ENCODE data around the gene RNF207. TPM values are rescaled to one million over a fixed set of nuclear protein-coding genes. Genes with fewer than 3 reads are reported as not detected.

The RNF207 gene
- total and polyA plus RNA-seq, 10 of the 15 experiments (the other 5 are each of a cell fraction or from before 2014, with no cell fraction given) = 1.7 to 36.4 (median 13.1) TPM

- TF ChIP-seq ZNF217 (IDR thresholded peaks at IDR 0.05) (no peak), KLF5 (IDR thresholded peaks at IDR 0.05; ENCODE audit: partially characterized antibody) (no peak), HSF1 (IDR thresholded peaks at IDR 0.05; ENCODE audit: low read depth, low read length) (no peak), CHD2 (IDR thresholded peaks at IDR 0.05; ENCODE audit: borderline replicate concordance, low read depth, low read length) (no peak)
These were observed 18.8 kb downstream of the RNF207 start (continued) for GRCh38 chr1:6224718-6225117.

- H4K20me1 ChIP-seq (ENCODE audit: control insufficient read depth, insufficient read depth) = no peaks in the 10 kb centered on the region
- RAD21 ChIA-PET (ENCODE audit: unreplicated experiment) = no interaction called here
- no peak for TF ChIP-seq BCL3 (IDR thresholded peaks at IDR 0.05; ENCODE audit: borderline replicate concordance, insufficient read depth, low read depth, low read length, poor library complexity, severe bottlenecking)
- no peak for TF ChIP-seq WRNIP1 (IDR thresholded peaks at IDR 0.05; ENCODE audit: borderline replicate concordance, low read depth, low read length)
- no peak for TF ChIP-seq E2F4 (IDR thresholded peaks at IDR 0.05; ENCODE audit: low read depth, low read length)
- no peak for TF ChIP-seq CHD1 (IDR thresholded peaks at IDR 0.05; ENCODE audit: low read depth, low read length)
- no peak for TF ChIP-seq RAD21 (IDR thresholded peaks at IDR 0.05; ENCODE audit: insufficient read depth, low read depth, low read length)
- TF ChIP-seq, protein P1, sequence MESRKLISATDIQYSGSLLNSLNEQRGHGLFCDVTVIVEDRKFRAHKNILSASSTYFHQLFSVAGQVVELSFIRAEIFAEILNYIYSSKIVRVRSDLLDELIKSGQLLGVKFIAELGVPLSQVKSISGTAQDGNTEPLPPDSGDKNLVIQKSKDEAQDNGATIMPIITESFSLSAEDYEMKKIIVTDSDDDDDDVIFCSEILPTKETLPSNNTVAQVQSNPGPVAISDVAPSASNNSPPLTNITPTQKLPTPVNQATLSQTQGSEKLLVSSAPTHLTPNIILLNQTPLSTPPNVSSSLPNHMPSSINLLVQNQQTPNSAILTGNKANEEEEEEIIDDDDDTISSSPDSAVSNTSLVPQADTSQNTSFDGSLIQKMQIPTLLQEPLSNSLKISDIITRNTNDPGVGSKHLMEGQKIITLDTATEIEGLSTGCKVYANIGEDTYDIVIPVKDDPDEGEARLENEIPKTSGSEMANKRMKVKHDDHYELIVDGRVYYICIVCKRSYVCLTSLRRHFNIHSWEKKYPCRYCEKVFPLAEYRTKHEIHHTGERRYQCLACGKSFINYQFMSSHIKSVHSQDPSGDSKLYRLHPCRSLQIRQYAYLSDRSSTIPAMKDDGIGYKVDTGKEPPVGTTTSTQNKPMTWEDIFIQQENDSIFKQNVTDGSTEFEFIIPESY (IDR thresholded peaks at IDR 0.05) = no peak
- TF ChIP-seq NFYB (IDR thresholded peaks at IDR 0.05; ENCODE audit: insufficient read depth, low read depth, low read length) = no peak
- no peak for TF ChIP-seq NRF1 (conservative IDR thresholded peaks at IDR 0.05; ENCODE audit: low read depth, low read length)
- no peak for TF ChIP-seq SREBF2 (IDR thresholded peaks at IDR 0.05; ENCODE audit: low read length)
- no peak for TF ChIP-seq EED (IDR thresholded peaks at IDR 0.05; ENCODE audit: low read depth)
- FAIRE-seq (no peak), ATAC-seq (no peak), DNase-seq (ENCODE audit: low read depth, low spot score) (no peak)
- CTCF ChIA-PET = interaction anchor here (0.7 to 1.4 kb wide), 2 partner anchors 14 to 20 kb away, joined by 3 read pairs; partner anchors contain the start of gene RNF207
- no peaks in the 10 kb centered on the region for H3K27me3 ChIP-seq (replicated peaks in 1 of 2; ENCODE audit: control insufficient read depth in 2 of 2, insufficient read depth in 2 of 2, low read length in 1 of 2)
- no peaks in the 10 kb centered on the region for H3K9me3 ChIP-seq (replicated peaks; ENCODE audit: control insufficient read depth, insufficient read depth, low read length)
- in situ Hi-C loops (cut with MboI) (no loop called here), intact Hi-C loops (cut with micrococcal nuclease; ENCODE audit: unreplicated experiment) (no loop called here)
- no peaks in the 10 kb centered on the region for H3K4me1 ChIP-seq (ENCODE audit: control insufficient read depth, insufficient read depth, low read length)
- no peak overlapping the region for H3K4me3 ChIP-seq
- H2AFZ ChIP-seq (ENCODE audit: control insufficient read depth, low read depth, low read length) = no peak overlapping the region
- POLR2A ChIA-PET = interaction anchor here (0.7 kb wide), 1 partner anchor 19 kb away, joined by 3 read pairs; no protein-coding TSS in a partner anchor
- no peak overlapping the region for H3K9ac ChIP-seq (ENCODE audit: control insufficient read depth, insufficient read depth, low read length)
- SMC1A ChIA-PET (ENCODE audit: uncharacterized antibody, unreplicated experiment) = interaction anchor here (0.5 kb wide), 1 partner anchor 310 kb away, joined by 3 read pairs; no protein-coding TSS in a partner anchor
- 85% methylated on average over 8 of the region's 8 CpGs for WGBS (ENCODE audit: insufficient coverage, insufficient replicate concordance, low lambda C conversion rate, missing lambda C conversion rate)
- H3K4me2 ChIP-seq (ENCODE audit: control insufficient read depth, insufficient read depth) = no peak overlapping the region
- H3K36me3 ChIP-seq (ENCODE audit: control insufficient read depth in 2 of 2, insufficient read depth in 2 of 2, low read length in 1 of 2) = peaks cover 20 to 30% of the 10 kb centered on the region in 2 experiments
- no peaks in the 10 kb centered on the region for H3K79me2 ChIP-seq (ENCODE audit: control insufficient read depth, insufficient read depth, low read length)
- no TSS peak for BruUV-seq (replicated peaks)
- no peak overlapping the region for H3K27ac ChIP-seq (ENCODE audit: control insufficient read depth, insufficient read depth)
These were observed 19.7 kb downstream of the RNF207 start for GRCh38 chr1:6225651-6226050.

Data from GM12878 (cell line).